ENCODE results near the gene ASPHD1.
A peak's percentile ranks its signal among the peaks of the same experiment; 100 is the strongest.

DNA sequence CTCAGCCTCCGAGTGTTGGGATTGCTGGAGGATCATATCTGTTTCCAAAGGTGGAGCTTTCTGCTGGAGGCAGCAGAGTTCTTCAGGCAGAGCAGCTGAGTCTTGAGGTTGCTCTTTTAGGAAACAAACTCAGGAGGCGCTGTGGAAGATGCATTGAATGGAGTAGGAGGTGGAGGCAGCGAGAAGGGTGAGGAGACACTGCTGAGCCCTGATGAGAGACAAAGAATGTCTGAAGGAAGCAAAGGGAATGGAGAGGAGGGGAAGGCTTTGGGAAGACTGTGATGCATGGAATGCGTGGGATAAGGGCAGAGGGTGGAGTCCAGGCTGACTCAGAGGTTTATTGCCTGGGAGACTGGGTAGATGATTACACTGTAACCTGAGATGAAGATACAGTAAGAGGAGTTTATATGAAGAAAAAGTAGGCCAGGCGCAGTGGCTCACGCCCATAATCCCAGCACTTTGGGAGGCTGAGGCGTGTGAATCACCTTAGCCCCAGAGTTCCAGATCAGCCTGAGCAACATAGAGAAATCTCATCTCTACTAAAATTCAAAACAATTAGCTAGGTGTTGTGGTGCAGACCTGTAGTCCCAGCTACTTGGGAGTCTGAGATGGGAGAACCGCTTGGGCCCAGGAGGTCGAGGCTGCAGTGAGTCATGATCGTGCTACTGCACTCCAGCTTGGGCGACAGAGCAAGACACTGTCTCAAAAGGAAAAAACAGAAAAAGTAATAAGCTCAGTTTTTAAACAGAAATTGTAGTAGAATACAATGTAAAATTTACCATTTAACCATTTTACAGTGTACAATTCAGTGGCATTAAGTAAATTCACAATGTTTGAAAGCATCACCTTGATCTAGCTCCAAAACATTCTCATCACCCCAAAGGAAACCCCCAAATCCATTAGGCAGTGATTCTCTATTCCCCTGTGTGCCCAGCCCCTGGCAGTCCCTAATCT, 43.8 kb downstream of the ASPHD1 start:
- TF ChIP-seq, protein P1, sequence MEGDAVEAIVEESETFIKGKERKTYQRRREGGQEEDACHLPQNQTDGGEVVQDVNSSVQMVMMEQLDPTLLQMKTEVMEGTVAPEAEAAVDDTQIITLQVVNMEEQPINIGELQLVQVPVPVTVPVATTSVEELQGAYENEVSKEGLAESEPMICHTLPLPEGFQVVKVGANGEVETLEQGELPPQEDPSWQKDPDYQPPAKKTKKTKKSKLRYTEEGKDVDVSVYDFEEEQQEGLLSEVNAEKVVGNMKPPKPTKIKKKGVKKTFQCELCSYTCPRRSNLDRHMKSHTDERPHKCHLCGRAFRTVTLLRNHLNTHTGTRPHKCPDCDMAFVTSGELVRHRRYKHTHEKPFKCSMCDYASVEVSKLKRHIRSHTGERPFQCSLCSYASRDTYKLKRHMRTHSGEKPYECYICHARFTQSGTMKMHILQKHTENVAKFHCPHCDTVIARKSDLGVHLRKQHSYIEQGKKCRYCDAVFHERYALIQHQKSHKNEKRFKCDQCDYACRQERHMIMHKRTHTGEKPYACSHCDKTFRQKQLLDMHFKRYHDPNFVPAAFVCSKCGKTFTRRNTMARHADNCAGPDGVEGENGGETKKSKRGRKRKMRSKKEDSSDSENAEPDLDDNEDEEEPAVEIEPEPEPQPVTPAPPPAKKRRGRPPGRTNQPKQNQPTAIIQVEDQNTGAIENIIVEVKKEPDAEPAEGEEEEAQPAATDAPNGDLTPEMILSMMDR (IDR thresholded peaks at IDR 0.05; ENCODE audit: poor library complexity): peak; percentile 41
- no peak for TF ChIP-seq EZH2 (IDR thresholded peaks at IDR 0.05; ENCODE audit: borderline replicate concordance)

All from hepatocyte (in vitro differentiated cells).